Fibroblast of villous mesenchyme (primary cell): ENCODE results near the gene SSU72. TPM values are rescaled to one million over a fixed set of nuclear protein-coding genes. Genes with fewer than 3 reads are reported as not detected.
A peak's percentile ranks its signal among the peaks of the same experiment; 100 is the strongest.

Experiments used
- DNase-seq: peaks from one replicate; pipeline ENCODE4 v3.0.0-alpha.2; 2010; ENCODE audit warnings: low read depth
- H3K4me3 ChIP-seq: 2 replicates; pipeline ENCODE4 v1.5.1; 2011; ENCODE audit warnings: low read depth, mild to moderate bottlenecking, low read length
- total RNA-seq: library from RNA; depleted of rRNA; stranded (reverse); fragments of >200 nt; gene quantifications from 2 replicates; pipeline ENCODE4 v1.2.3, GENCODE V29; 2012
- TF ChIP-seq, protein P1 (sequence below): IDR thresholded peaks from 2 replicates; pipeline ENCODE4 v1.5.1; 2012; ENCODE audit warnings: low read depth, mild to moderate bottlenecking, low read length; ENCODE audit not compliant: insufficient read depth

SSU72 gene
- total RNA-seq, 1 donor = 58.7 TPM

DNA sequence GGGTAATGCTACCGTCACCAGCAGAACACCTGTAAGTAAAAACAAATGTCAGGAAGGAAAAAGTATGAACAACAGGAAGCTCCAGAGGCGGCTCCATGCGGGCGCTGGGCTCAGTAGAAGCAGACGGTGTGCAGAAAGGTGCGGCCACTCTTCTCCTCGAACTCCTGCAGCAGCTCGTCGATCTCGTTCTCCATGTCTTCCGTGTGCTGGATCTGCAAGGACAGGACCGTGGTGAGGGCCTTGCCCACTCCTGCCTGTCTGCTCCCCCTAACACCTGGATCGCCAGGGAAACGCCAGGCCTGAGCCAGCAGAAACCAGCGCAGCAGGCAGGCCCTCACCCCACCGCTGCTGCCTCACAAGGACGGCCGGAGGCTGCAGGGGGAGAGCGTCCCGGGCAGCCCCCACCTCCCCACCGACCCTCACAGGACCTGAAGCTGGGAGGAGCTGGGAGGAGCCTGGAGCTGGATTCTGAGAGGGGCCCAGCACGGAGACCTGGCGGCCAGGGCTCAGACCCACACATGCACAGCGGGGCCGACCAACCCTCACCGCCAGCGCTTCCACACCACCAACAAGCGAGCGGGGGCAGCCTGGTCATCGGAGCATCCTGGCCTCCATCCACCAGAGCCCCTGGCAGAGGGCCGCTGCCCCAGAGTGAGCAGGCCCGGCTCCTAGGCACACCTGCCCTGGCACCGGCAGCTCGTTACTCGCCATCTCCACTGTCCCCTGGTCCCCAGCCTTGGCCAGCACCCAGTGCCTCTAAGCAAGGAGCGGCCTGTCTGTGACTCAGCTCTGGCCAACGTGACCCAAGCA, 32.5 kb downstream of the SSU72 start:
- H3K4me3 ChIP-seq = no peak overlapping the region
- TF ChIP-seq, protein P1, sequence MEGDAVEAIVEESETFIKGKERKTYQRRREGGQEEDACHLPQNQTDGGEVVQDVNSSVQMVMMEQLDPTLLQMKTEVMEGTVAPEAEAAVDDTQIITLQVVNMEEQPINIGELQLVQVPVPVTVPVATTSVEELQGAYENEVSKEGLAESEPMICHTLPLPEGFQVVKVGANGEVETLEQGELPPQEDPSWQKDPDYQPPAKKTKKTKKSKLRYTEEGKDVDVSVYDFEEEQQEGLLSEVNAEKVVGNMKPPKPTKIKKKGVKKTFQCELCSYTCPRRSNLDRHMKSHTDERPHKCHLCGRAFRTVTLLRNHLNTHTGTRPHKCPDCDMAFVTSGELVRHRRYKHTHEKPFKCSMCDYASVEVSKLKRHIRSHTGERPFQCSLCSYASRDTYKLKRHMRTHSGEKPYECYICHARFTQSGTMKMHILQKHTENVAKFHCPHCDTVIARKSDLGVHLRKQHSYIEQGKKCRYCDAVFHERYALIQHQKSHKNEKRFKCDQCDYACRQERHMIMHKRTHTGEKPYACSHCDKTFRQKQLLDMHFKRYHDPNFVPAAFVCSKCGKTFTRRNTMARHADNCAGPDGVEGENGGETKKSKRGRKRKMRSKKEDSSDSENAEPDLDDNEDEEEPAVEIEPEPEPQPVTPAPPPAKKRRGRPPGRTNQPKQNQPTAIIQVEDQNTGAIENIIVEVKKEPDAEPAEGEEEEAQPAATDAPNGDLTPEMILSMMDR = no peak
- no peak for DNase-seq

DNA sequence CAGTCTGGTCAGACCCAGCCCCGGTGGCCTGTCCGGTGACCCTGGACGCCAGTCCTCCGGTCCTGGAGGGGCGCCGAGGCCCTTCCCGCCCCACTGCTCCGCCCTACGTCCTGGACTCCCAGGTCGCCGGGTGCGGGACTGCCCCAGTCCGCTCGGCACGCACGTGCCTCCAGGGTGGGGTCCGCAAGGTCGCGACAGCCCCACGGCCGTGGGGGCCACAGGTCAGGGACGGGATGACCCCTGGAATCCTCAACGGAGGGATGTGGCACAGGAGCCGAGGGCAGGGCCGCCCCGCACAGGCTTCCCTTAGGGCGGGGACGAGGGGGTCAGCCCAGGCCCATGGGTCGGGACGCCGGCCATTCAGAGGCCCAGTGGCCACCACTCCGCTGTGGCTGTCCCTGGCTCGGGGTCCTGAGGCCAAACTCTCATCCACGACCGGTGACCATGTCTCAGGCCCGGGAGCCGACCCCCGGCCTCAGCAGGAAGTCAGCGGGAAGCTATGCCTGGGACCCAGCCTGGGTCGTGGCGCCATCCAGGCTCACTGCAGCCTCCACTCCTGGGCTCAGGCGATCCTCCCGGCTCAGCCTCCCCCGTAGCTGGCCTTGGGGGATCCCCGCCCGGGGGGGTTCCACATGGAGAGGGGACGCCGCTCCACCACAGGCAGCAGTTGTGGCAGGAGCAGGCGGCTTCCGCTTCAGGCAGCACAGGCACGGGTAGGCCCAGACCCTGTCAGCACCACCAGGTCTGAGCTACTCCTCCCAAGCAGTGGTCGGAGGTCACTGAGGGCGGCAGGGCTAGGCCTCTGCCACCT, 33.6 kb downstream of the SSU72 start:
- peak overlapping the region; percentile 50 for H3K4me3 ChIP-seq
- DNase-seq = no peak

DNA sequence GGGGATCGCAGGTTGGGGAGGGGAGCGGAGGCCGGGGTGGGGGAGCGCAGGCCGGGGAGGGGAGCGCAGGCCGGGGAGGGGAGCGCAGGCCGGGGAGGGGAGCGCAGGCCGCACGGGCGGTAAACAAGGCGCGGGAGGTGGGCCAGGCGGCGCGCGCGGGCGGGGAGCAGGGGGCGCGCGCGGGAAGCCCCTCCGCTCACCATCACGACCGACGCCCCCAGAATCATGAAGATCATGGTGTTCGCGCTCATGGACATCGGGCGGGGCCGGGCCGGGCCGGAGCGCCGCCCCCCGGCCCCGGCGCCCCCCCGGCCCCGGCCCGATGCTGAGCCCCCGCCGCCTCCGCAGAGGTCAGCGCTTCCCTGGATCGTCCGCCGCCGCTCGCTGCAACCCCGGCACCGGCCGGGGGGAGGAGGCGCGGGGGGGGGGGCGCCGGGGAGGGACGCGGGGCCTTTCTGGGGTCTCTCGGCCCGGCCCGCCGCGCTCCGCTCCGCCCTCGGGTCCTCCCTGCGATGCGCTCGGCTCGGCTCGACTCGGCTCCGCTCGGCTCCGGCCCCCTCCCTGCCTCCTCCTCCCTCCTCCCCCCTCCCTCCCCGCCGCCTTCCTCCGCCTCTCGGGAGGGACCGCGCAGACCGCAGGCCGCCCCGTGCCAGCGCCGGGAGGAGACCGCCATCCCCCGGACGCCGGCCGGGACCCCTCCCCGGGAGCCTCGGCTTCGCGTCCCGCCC, 34.4 kb downstream of the SSU72 start, which contains the start of gene TMEM240:
Gene TMEM240 (minus strand): TSS at position 535 of the 728 bp plus-strand sequence. CDS start 278 bp downstream, at position 257.
- peak; percentile 79 for DNase-seq
- TF ChIP-seq, protein P1 = no peak
- H3K4me3 ChIP-seq = peak within 1 kb of the TSS; percentile 62

More for the DNA sequence above, 33.6 kb downstream of the SSU72 start:
- TF ChIP-seq, protein P1 = no peak

DNA sequence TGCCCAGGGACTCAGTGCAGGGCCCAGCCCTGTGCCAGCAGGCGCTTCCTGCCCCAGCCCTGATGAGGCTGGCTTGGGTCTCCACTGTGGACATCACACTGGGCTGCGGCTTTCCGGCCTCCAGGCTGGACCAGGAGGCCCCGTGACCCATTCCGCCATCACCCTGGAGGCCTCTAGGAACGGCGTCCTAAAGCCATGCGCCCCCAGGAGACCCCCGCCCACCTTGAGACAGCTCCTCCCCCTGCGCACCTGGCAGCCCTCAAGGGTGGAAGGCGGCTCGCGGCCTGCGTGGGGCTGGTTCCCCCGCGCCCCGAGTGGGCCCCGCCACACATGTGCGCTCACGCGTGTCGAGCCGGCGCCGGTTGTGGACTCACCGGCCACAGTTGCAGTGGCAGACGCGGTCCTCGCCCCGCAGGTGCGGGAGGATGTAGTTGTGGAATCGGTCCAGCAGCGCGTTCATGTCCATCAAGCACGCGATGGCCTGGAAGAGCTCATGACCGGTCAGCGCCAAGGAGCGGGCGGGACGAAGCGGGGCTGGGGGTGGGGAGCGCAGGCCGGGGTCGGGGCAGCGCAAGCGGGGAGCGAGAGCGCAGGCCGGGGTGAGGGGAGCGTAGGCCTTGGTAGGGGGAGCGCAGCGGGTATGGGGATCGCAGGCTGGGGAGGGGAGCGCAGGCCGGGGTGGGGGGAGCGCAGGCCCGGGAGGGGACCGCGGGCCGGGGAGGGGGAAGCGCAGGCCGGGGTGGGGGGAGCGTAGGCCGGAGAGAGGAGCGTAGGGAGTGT, 35.2 kb downstream of the SSU72 start:
- peak overlapping the region; percentile 62 for H3K4me3 ChIP-seq
- DNase-seq = peak; percentile 47
- TF ChIP-seq, protein P1 = no peak

DNA sequence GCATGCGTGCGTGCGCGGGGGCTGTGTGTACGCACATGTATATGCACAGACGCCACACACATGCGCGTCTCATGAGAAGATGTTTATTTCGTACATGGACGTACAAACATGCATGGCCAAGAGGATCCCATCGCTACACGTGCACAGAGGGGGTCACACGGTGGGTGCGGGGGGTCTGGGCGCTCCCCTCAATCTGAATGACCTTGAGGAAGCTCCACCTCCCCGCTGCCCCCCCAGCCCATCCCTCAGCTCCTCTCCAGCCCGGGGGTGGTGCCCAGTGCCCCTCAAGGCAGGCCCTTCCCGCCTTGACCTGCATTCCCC, 35.7 kb downstream of the SSU72 start:
- TF ChIP-seq, protein P1 = no peak
- peak overlapping the region; percentile 62 for H3K4me3 ChIP-seq
- DNase-seq = no peak

DNA sequence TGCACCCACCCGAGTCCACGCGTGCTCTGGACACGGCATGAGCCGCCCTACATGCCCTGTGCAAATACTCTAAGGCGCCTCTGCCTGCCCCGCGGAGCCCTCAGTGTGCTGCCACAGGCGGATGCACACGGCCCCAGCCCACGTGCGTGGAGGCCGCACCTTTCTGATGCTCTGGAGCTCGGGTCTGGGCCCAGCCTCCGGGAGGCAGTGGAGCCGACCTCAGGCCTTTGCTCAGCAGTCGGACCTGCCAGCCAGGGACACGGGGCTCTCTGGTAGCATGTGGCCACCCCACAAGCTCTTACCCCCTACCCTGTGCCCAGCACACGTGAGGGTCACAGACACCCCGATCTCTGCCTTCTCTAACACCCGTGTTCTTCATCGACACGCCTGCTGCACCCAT, 36.3 kb downstream of the SSU72 start:
- TF ChIP-seq, protein P1 = no peak
- H3K4me3 ChIP-seq = no peak overlapping the region
- DNase-seq = no peak
